ENCODE measurements around the gene DMBX1.

DMBX1 gene

DNA sequence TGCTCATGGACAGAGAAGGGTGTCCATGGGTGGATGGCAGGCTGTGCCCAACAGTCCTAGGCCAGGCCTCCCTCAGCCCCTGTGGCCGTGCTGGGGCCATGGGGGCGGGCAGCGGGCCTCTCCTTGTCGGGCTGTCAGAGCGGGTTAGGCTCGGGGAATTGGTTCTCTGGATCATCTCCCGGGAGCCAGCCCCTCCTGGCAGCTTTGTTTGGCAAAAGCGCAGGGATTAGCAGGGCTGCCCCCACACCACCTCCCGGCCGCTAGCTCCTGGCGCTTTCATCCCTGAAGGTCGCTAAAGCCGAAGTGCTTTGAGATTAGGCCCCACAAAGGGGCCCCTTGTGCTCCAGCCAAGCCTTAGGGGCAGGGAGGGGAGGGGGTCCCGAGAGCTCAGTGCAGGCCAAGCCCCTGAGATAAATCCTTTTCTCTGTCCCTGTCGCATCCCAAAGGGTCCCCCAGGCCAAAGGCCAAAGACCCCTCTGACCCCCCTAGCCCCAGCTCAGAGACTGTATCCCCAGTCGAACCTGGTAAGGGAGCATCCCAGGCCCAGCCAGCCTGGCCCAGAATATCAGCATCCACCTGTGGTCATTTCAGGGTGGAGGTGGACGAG, 9.8 kb upstream of the DMBX1 start:
- Histone ChIP-seq H3K4me3 (ENCODE audit: low read length in 2 of 2) (no peak overlapping the region), H3K79me1 (ENCODE audit: low read depth, low read length) (no peaks in the 10 kb centered on the region), H3K4me2 (ENCODE audit: insufficient read depth, low read length, poor library complexity, severe bottlenecking) (no peak overlapping the region), H3K36me3 (replicated peaks in 1 of 2; ENCODE audit: control insufficient read depth in 2 of 2, insufficient read depth in 2 of 2, low read length in 2 of 2) (no peaks in the 10 kb centered on the region), H2BK5ac (ENCODE audit: low read length) (peak overlapping the region; percentile 35), H4K91ac (ENCODE audit: low read depth, low read length, poor library complexity) (no peak overlapping the region), H3K9ac (ENCODE audit: low read depth, low read length, poor library complexity) (no peak overlapping the region), H2BK15ac (ENCODE audit: low read length) (peak overlapping the region; percentile 87), H3K14ac (ENCODE audit: low read length) (peak overlapping the region; percentile 14), H3K4ac (ENCODE audit: low read length) (no peak overlapping the region), H2AK5ac (ENCODE audit: low read depth, low read length) (peak overlapping the region; percentile 72), H2AFZ (ENCODE audit: low read length) (no peak overlapping the region), H2BK12ac (ENCODE audit: low read length) (peak overlapping the region; percentile 33), H3K23ac (ENCODE audit: low read depth, low read length, poor library complexity) (peak overlapping the region; percentile 60), H3K18ac (ENCODE audit: low read length) (peak overlapping the region; percentile 86), H3K27me3 (ENCODE audit: control insufficient read depth in 3 of 3, insufficient read depth in 3 of 3, low read depth in 1 of 3, low read length in 3 of 3) (peaks cover 3 to 98% (median 64%) of the 10 kb centered on the region in 3 experiments), H2BK120ac (ENCODE audit: low read depth, low read length) (no peak overlapping the region), H3K27ac (replicated peaks; ENCODE audit: low read length) (no peak overlapping the region), H4K8ac (ENCODE audit: low read depth, low read length) (no peak overlapping the region), H3K9me3 (replicated peaks in 1 of 2; ENCODE audit: control insufficient read depth in 2 of 2, insufficient read depth in 1 of 2, low read depth in 1 of 2, low read length in 2 of 2) (peaks cover 0 to 2% of the 10 kb centered on the region in 2 donors), H3K4me1 (ENCODE audit: control insufficient read depth in 2 of 2, insufficient read depth in 1 of 2, low read depth in 1 of 2, low read length in 2 of 2) (peaks cover 0 to 23% of the 10 kb centered on the region in 2 donors)
- DNase-seq (ENCODE audit: low spot score), result no peak
- WGBS, 2 donors (ENCODE audit: extremely low coverage in 2 of 2, insufficient read length in 2 of 2, insufficient replicate concordance in 1 of 2), result no CpG with 5 or more reads among the region's 17 CpGs

DNA sequence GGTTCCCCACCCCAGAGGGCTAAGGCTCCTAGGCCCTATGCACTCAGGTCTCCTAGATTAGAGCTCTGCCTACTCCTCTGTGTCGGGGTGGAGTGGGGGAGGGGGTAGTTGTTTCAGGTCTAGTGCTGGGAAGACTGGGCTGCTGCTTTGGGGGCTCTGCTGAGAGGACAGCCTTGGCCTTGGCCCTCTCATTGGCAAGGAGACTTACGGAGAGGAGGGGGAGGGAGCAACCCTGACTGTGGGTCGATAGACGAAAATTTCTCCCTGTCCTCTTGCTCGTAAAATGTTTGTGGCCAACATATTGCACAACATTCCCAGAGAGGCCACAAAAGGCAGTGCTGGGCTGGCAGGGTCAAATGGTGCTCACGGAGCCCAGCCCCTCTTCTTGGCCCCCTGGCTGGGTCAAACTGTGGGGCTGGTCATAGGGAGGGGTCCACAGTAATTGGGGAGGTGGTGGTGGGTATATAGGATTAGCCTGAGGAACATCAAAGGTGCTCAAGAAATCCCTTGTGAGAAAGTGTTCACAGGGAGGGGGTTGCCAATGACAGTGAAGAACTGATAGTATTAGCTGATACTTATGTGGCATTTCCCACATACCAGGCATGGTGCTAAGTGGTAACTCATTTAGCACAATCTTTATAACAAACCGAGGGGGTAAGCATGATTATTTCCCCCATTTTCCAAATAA, 8.5 kb upstream of the DMBX1 start:
- Histone ChIP-seq H3K36me3 (replicated peaks in 1 of 2; ENCODE audit: control insufficient read depth in 2 of 2, insufficient read depth in 2 of 2, low read length in 2 of 2) (no peaks in the 10 kb centered on the region), H2BK12ac (ENCODE audit: low read length) (no peak overlapping the region), H3K14ac (ENCODE audit: low read length) (no peak overlapping the region), H3K4me2 (ENCODE audit: insufficient read depth, low read length, poor library complexity, severe bottlenecking) (no peak overlapping the region), H3K27me3 (ENCODE audit: control insufficient read depth in 3 of 3, insufficient read depth in 3 of 3, low read depth in 1 of 3, low read length in 3 of 3) (peaks cover 10 to 98% (median 69%) of the 10 kb centered on the region in 3 experiments), H2AK5ac (ENCODE audit: low read depth, low read length) (no peak overlapping the region), H3K4me3 (ENCODE audit: low read length in 2 of 2) (no peak overlapping the region), H3K9ac (ENCODE audit: low read depth, low read length, poor library complexity) (no peak overlapping the region), H4K8ac (ENCODE audit: low read depth, low read length) (no peak overlapping the region), H3K79me1 (ENCODE audit: low read depth, low read length) (no peaks in the 10 kb centered on the region), H4K91ac (ENCODE audit: low read depth, low read length, poor library complexity) (no peak overlapping the region), H2BK15ac (ENCODE audit: low read length) (no peak overlapping the region), H3K4ac (ENCODE audit: low read length) (no peak overlapping the region), H2BK5ac (ENCODE audit: low read length) (no peak overlapping the region), H3K9me3 (replicated peaks in 1 of 2; ENCODE audit: control insufficient read depth in 2 of 2, insufficient read depth in 1 of 2, low read depth in 1 of 2, low read length in 2 of 2) (peaks cover 0 to 2% of the 10 kb centered on the region in 2 donors), H3K18ac (ENCODE audit: low read length) (peak overlapping the region; percentile 72), H3K4me1 (ENCODE audit: control insufficient read depth in 2 of 2, insufficient read depth in 1 of 2, low read depth in 1 of 2, low read length in 2 of 2) (peaks cover 0 to 29% of the 10 kb centered on the region in 2 donors), H2AFZ (ENCODE audit: low read length) (no peak overlapping the region), H2BK120ac (ENCODE audit: low read depth, low read length) (no peak overlapping the region), H3K23ac (ENCODE audit: low read depth, low read length, poor library complexity) (no peak overlapping the region), H3K27ac (replicated peaks; ENCODE audit: low read length) (no peak overlapping the region)
- no CpG with 5 or more reads among the region's 7 CpGs for WGBS, 2 donors (ENCODE audit: extremely low coverage in 2 of 2, insufficient read length in 2 of 2, insufficient replicate concordance in 1 of 2)
- no peak for DNase-seq (ENCODE audit: low spot score)

DNA sequence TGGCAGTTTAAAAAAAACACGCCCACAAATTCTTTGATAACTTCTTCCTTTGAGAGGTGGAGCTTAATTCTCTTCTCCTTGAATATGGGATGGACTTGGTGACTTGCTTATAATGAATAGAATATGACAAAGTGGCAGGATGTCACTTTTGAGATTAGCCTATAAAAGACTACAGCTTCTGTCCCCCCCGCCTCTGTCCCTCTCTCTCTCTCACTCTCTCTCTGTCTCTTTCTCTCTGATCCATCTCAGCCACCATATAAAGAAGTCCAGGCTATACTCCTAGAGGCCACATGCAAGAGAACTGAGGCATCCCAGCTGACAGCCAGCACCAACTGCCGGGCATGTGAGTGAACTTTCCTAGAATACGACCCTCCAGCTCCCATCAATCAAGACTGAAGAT, 7.7 kb upstream of the DMBX1 start:
- Histone ChIP-seq H3K23ac (ENCODE audit: low read depth, low read length, poor library complexity) (no peak overlapping the region), H2BK120ac (ENCODE audit: low read depth, low read length) (no peak overlapping the region), H3K36me3 (replicated peaks in 1 of 2; ENCODE audit: control insufficient read depth in 2 of 2, insufficient read depth in 2 of 2, low read length in 2 of 2) (no peaks in the 10 kb centered on the region), H3K14ac (ENCODE audit: low read length) (no peak overlapping the region), H3K27me3 (ENCODE audit: control insufficient read depth in 3 of 3, insufficient read depth in 3 of 3, low read depth in 1 of 3, low read length in 3 of 3) (peaks cover 11 to 98% (median 74%) of the 10 kb centered on the region in 3 experiments), H3K18ac (ENCODE audit: low read length) (no peak overlapping the region), H3K4me2 (ENCODE audit: insufficient read depth, low read length, poor library complexity, severe bottlenecking) (no peak overlapping the region), H2BK5ac (ENCODE audit: low read length) (no peak overlapping the region), H3K4ac (ENCODE audit: low read length) (no peak overlapping the region), H2AFZ (ENCODE audit: low read length) (no peak overlapping the region), H2BK12ac (ENCODE audit: low read length) (no peak overlapping the region), H3K27ac (replicated peaks; ENCODE audit: low read length) (no peak overlapping the region), H3K9me3 (replicated peaks in 1 of 2; ENCODE audit: control insufficient read depth in 2 of 2, insufficient read depth in 1 of 2, low read depth in 1 of 2, low read length in 2 of 2) (peaks cover 0 to 2% of the 10 kb centered on the region in 2 donors), H4K8ac (ENCODE audit: low read depth, low read length) (no peak overlapping the region), H3K4me3 (ENCODE audit: low read length in 2 of 2) (no peak overlapping the region), H3K9ac (ENCODE audit: low read depth, low read length, poor library complexity) (no peak overlapping the region), H2BK15ac (ENCODE audit: low read length) (no peak overlapping the region), H2AK5ac (ENCODE audit: low read depth, low read length) (no peak overlapping the region), H4K91ac (ENCODE audit: low read depth, low read length, poor library complexity) (no peak overlapping the region), H3K4me1 (ENCODE audit: control insufficient read depth in 2 of 2, insufficient read depth in 1 of 2, low read depth in 1 of 2, low read length in 2 of 2) (peaks cover 0 to 30% of the 10 kb centered on the region in 2 donors), H3K79me1 (ENCODE audit: low read depth, low read length) (no peaks in the 10 kb centered on the region)
- no CpG with 5 or more reads among the region's 4 CpGs for WGBS, 2 donors (ENCODE audit: extremely low coverage in 2 of 2, insufficient read length in 2 of 2, insufficient replicate concordance in 1 of 2)
- no peak for DNase-seq (ENCODE audit: low spot score)

DNA sequence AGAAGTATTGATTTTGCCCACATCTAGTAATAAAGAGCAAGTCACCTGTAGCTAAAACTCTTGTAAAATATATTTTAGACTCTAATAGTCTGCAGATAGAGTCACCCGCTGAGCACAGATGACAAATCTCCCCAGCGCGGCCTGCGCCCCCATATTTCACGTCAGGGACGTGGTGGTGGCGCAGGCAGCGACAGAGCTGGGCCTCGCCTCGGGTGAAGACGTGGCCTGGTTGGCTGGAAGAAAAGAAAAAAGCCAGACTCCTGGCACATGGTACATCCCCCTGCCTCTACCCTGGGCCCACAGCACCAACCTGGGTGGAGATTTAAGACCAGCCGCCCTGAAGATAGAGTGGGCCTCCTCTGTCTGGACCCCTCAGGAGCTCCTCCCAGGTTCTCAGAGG, 6.0 kb upstream of the DMBX1 start:
- no CpG with 5 or more reads among the region's 12 CpGs for WGBS, 2 donors (ENCODE audit: extremely low coverage in 2 of 2, insufficient read length in 2 of 2, insufficient replicate concordance in 1 of 2)
- no peak overlapping the region for H4K91ac ChIP-seq (ENCODE audit: low read depth, low read length, poor library complexity)

More for the DNA sequence above, 6.0 kb upstream of the DMBX1 start:
- no peak overlapping the region for H2BK120ac ChIP-seq (ENCODE audit: low read depth, low read length)
- H2BK12ac ChIP-seq (ENCODE audit: low read length), result no peak overlapping the region
- H3K36me3 ChIP-seq (replicated peaks in 1 of 2; ENCODE audit: control insufficient read depth in 2 of 2, insufficient read depth in 2 of 2, low read length in 2 of 2), result no peaks in the 10 kb centered on the region
- H3K14ac ChIP-seq (ENCODE audit: low read length), result no peak overlapping the region
- no peak overlapping the region for H4K8ac ChIP-seq (ENCODE audit: low read depth, low read length)
- DNase-seq (ENCODE audit: low spot score), result no peak
- no peak overlapping the region for H3K4me3 ChIP-seq (ENCODE audit: low read length in 2 of 2)
- H3K18ac ChIP-seq (ENCODE audit: low read length), result no peak overlapping the region
- no peak overlapping the region for H2BK15ac ChIP-seq (ENCODE audit: low read length)
- H3K9me3 ChIP-seq (replicated peaks in 1 of 2; ENCODE audit: control insufficient read depth in 2 of 2, insufficient read depth in 1 of 2, low read depth in 1 of 2, low read length in 2 of 2), result peaks cover 0 to 2% of the 10 kb centered on the region in 2 donors
- H3K9ac ChIP-seq (ENCODE audit: low read depth, low read length, poor library complexity), result no peak overlapping the region
- H3K23ac ChIP-seq (ENCODE audit: low read depth, low read length, poor library complexity), result no peak overlapping the region
- H3K4ac ChIP-seq (ENCODE audit: low read length), result no peak overlapping the region
- H3K79me1 ChIP-seq (ENCODE audit: low read depth, low read length), result no peaks in the 10 kb centered on the region
- H3K4me1 ChIP-seq (ENCODE audit: control insufficient read depth in 2 of 2, insufficient read depth in 1 of 2, low read depth in 1 of 2, low read length in 2 of 2), result peaks cover 0 to 38% of the 10 kb centered on the region in 2 donors
- H3K4me2 ChIP-seq (ENCODE audit: insufficient read depth, low read length, poor library complexity, severe bottlenecking), result no peak overlapping the region
- peaks cover 16 to 100% (median 80%) of the 10 kb centered on the region in 3 experiments for H3K27me3 ChIP-seq (ENCODE audit: control insufficient read depth in 3 of 3, insufficient read depth in 3 of 3, low read depth in 1 of 3, low read length in 3 of 3)
- H3K27ac ChIP-seq (replicated peaks; ENCODE audit: low read length), result no peak overlapping the region
- no peak overlapping the region for H2AFZ ChIP-seq (ENCODE audit: low read length)
- H2AK5ac ChIP-seq (ENCODE audit: low read depth, low read length), result no peak overlapping the region
- H2BK5ac ChIP-seq (ENCODE audit: low read length), result no peak overlapping the region
